HEK293T (cell line): ENCODE measurements around the gene INPP5A.

Experiments
- CTCF ChIA-PET: fragments of 350-600 bp; formaldehyde crosslinking; extraction: SDS; loops from one replicate; lab custom pipeline; 2021; ENCODE audit warnings: antibody characterized with exemption, inconsistent platforms; lab: Yijun Ruan, JAX
- POLR2A ChIA-PET: fragments of 350-600 bp; formaldehyde crosslinking; extraction: SDS; loops from one replicate; lab custom pipeline; 2020; ENCODE audit warnings: antibody characterized with exemption, inconsistent platforms; lab: Yijun Ruan, JAX
- DNase-seq: peaks from one replicate; pipeline ENCODE4 v3.0.0; 2012; ENCODE audit warnings: mixed read lengths; ENCODE audit errors: extremely low spot score
- ARNT ChIP-seq: fragments of 450-650 bp; IDR thresholded peaks from 2 replicates; pipeline ENCODE4 v1.6.1; 2017; ENCODE audit warnings: mild to moderate bottlenecking
- BHLHE40 ChIP-seq: fragments of 450-650 bp; IDR thresholded peaks from 2 replicates; pipeline ENCODE4 v1.6.1; 2016; ENCODE audit warnings: mild to moderate bottlenecking, moderate library complexity, borderline replicate concordance
- CTBP1 ChIP-seq: fragments of 450-650 bp; IDR thresholded peaks from 2 replicates; pipeline ENCODE4 v1.6.1; 2016; ENCODE audit warnings: borderline replicate concordance
- ELF4 ChIP-seq: fragments of 450-650 bp; IDR thresholded peaks from 2 replicates; pipeline ENCODE4 v1.6.1; 2017; ENCODE audit warnings: antibody characterized with exemption
- FOXA1 ChIP-seq: fragments of 450-650 bp; IDR thresholded peaks from 2 replicates; pipeline ENCODE4 v1.6.1; 2016; ENCODE audit warnings: mild to moderate bottlenecking
- FOXK2 ChIP-seq: fragments of 450-650 bp; IDR thresholded peaks from 2 replicates; pipeline ENCODE4 v1.6.1; 2016; ENCODE audit warnings: mild to moderate bottlenecking
- FOXM1 ChIP-seq: fragments of 450-650 bp; IDR thresholded peaks from 2 replicates; pipeline ENCODE4 v1.6.1; 2017; ENCODE audit warnings: mild to moderate bottlenecking, borderline replicate concordance
- HDGF ChIP-seq: fragments of 450-650 bp; IDR thresholded peaks from 2 replicates; pipeline ENCODE4 v1.6.1; 2017; ENCODE audit warnings: antibody characterized with exemption, borderline replicate concordance
- L3MBTL2 ChIP-seq: fragments of 450-650 bp; conservative IDR thresholded peaks from 2 replicates; pipeline ENCODE4 v1.6.1; 2016; ENCODE audit warnings: mild to moderate bottlenecking
- LEF1 ChIP-seq: fragments of 450-650 bp; IDR thresholded peaks from 2 replicates; pipeline ENCODE4 v1.6.1; 2017; ENCODE audit warnings: mild to moderate bottlenecking, borderline replicate concordance
- NFRKB ChIP-seq: fragments of 450-650 bp; IDR thresholded peaks from 2 replicates; pipeline ENCODE4 v1.6.1; 2016; ENCODE audit warnings: mild to moderate bottlenecking, moderate library complexity
- PKNOX1 ChIP-seq: fragments of 450-650 bp; IDR thresholded peaks from 2 replicates; pipeline ENCODE4 v1.6.1; 2016
- SP1 ChIP-seq: fragments of 450-650 bp; IDR thresholded peaks from 2 replicates; pipeline ENCODE4 v1.6.1; 2017
- SUZ12 ChIP-seq: fragments of 450-650 bp; IDR thresholded peaks from 2 replicates; pipeline ENCODE4 v1.6.1; 2016; ENCODE audit warnings: mild to moderate bottlenecking
- TARDBP ChIP-seq: fragments of 450-650 bp; IDR thresholded peaks from 2 replicates; pipeline ENCODE4 v1.6.1; 2016
- ZNF384 ChIP-seq: fragments of 450-650 bp; IDR thresholded peaks from 2 replicates; pipeline ENCODE4 v1.6.1; 2016

INPP5A gene

GRCh38 chr10:132676193-132676891 lies 138.8 kb downstream of the INPP5A start:
- ChIA-PET POLR2A (no interaction called here), CTCF (no interaction called here)
- DNase-seq = no peak
- TF ChIP-seq HDGF (no peak), ARNT (no peak), FOXK2 (no peak), CTBP1 (no peak)

- ChIA-PET POLR2A (no interaction called here), CTCF (no interaction called here)
These were observed 139.5 kb downstream of the INPP5A start for GRCh38 chr10:132677096-132677472.

GRCh38 chr10:132677473-132678227 lies 140.1 kb downstream of the INPP5A start:
- ChIA-PET POLR2A (no interaction called here), CTCF (interaction anchor here (0.6 to 0.7 kb wide), 2 partner anchors 555 to 920 kb away, joined by 3 read pairs; no protein-coding TSS in a partner anchor)
- DNase-seq = no peak
- TF ChIP-seq NFRKB = no peak
- no peak for TF ChIP-seq ARNT
- TF ChIP-seq PKNOX1 = no peak
- TF ChIP-seq SUZ12 = no peak
- TF ChIP-seq BHLHE40 = no peak
- no peak for TF ChIP-seq SP1
- no peak for TF ChIP-seq CTBP1
- TF ChIP-seq ELF4 = no peak
- no peak for TF ChIP-seq FOXA1
- no peak for TF ChIP-seq HDGF
- no peak for TF ChIP-seq TARDBP
- TF ChIP-seq FOXM1 = no peak
- TF ChIP-seq LEF1 = no peak
- no peak for TF ChIP-seq L3MBTL2
- no peak for TF ChIP-seq FOXK2
- TF ChIP-seq ZNF384 = no peak

More at GRCh38 chr10:132677096-132677472, 139.5 kb downstream of the INPP5A start:
- no peak for TF ChIP-seq FOXM1
- TF ChIP-seq NFRKB = no peak
- no peak for TF ChIP-seq LEF1
- TF ChIP-seq BHLHE40 = no peak
- no peak for DNase-seq

GRCh38 chr10:132678436-132679216 lies 141.0 kb downstream of the INPP5A start:
- ChIA-PET CTCF (interaction anchor here (0.7 kb wide), 1 partner anchor 919 kb away, joined by 3 read pairs; no protein-coding TSS in a partner anchor), POLR2A (interaction anchor here (0.6 kb wide), 1 partner anchor 89 kb away, joined by 3 read pairs; no protein-coding TSS in a partner anchor)
- TF ChIP-seq ZNF384 (no peak), L3MBTL2 (no peak), LEF1 (no peak), NFRKB (no peak), HDGF (no peak), ARNT (no peak), FOXK2 (no peak), ELF4 (no peak), SUZ12 (no peak), TARDBP (no peak), PKNOX1 (no peak), BHLHE40 (no peak), FOXA1 (no peak), CTBP1 (no peak), FOXM1 (no peak)
- no peak for DNase-seq

- no peak for DNase-seq
- TF ChIP-seq HDGF (no peak), ARNT (no peak), FOXM1 (no peak), SP1 (no peak), TARDBP (no peak), BHLHE40 (no peak), PKNOX1 (no peak), ELF4 (no peak), SUZ12 (no peak), L3MBTL2 (no peak), FOXA1 (no peak)
- ChIA-PET CTCF (no interaction called here), POLR2A (interaction anchor here (0.6 kb wide), 1 partner anchor 88 kb away, joined by 3 read pairs; no protein-coding TSS in a partner anchor)
These were observed 141.6 kb downstream of the INPP5A start for GRCh38 chr10:132679217-132679595.
